Ecto neural progenitor cell (in vitro differentiated cells): Measurements from ENCODE around the gene KRT76.

Source experiments
- DNase-seq: peaks from one replicate; pipeline ENCODE4 v3.0.0-alpha.2; 2018; ENCODE audit warnings: low spot score

KRT76 gene

GRCh38 chr12:52730383-52730782 lies 46.8 kb downstream of the KRT76 start:
- DNase-seq, result no peak

- DNase-seq, result no peak
These were observed 48.0 kb downstream of the KRT76 start for GRCh38 chr12:52729147-52729546.

GRCh38 chr12:52728374-52728773 lies 48.8 kb downstream of the KRT76 start:
- DNase-seq, result no peak

GRCh38 chr12:52727037-52727436 lies 50.1 kb downstream of the KRT76 start:
- DNase-seq, result no peak

- no peak for DNase-seq
These were observed 50.7 kb downstream of the KRT76 start for GRCh38 chr12:52726451-52726850.

- no peak for DNase-seq
These were observed 52.8 kb downstream of the KRT76 start for GRCh38 chr12:52724384-52724783.

GRCh38 chr12:52722680-52723079 lies 54.5 kb downstream of the KRT76 start:
- no peak for DNase-seq

- no peak for DNase-seq
These were observed 55.2 kb downstream of the KRT76 start for GRCh38 chr12:52721838-52722470.

GRCh38 chr12:52720365-52720886 lies 56.7 kb downstream of the KRT76 start:
- no peak for DNase-seq
